Activated effector memory CD4-positive, alpha-beta T cell treated with anti-CD3 and anti-CD28 coated beads, Interleukin-2, amount 50 U/mL, for 16 hours (primary cell): ENCODE measurements around the gene EHBP1L1.
A peak's percentile ranks its signal among the peaks of the same experiment; 100 is the strongest.
"Not testable (repeated sequence)": the region's sequence is repeated elsewhere in the genome, so short reads cannot be mapped to it uniquely, and the experiment has no call there.

Experiments used
- DNase-seq: peaks from one replicate; pipeline ENCODE4 v3.0.0-alpha.2; 2020

EHBP1L1 gene

DNA sequence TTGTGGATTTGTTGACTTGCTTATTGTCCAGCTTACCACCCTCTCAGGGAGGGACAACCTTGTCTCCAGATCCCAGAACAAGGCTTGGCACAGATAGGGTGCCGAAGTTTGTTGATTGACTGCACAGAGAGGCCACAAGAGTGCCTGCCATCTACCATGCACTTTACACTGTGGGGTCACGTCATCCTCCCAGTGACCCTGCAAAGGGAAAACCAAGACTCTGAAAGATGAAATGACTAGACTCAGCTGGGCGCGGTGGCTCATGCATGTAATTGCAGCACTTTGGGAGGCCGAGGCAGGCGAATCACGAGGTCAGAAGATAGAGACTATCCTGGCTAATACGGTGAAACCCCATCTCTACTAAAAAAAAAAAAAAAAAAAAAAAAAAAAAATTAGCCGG is 13.1 kb upstream of the EHBP1L1 start:
- DNase-seq, result no peak

DNA sequence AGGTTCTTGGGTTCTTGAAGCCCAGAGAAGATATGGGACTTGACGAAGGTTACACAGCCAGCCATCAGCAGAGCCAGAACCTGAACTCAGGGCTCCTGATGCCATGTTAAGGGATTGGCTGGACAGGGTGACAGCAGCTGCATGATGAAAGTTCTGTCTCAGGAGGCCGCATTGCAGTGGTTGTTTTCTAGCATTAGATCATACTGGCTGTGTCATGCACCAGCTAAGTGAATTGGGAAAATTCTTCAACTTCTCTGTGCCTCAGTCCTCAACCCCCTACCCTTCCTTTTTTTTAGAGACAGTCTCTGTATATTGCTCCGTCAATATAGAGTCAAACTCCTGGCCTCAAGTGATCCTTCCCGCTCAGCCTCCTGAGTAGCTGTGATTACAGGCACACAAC is 12.3 kb upstream of the EHBP1L1 start:
- no peak for DNase-seq

DNA sequence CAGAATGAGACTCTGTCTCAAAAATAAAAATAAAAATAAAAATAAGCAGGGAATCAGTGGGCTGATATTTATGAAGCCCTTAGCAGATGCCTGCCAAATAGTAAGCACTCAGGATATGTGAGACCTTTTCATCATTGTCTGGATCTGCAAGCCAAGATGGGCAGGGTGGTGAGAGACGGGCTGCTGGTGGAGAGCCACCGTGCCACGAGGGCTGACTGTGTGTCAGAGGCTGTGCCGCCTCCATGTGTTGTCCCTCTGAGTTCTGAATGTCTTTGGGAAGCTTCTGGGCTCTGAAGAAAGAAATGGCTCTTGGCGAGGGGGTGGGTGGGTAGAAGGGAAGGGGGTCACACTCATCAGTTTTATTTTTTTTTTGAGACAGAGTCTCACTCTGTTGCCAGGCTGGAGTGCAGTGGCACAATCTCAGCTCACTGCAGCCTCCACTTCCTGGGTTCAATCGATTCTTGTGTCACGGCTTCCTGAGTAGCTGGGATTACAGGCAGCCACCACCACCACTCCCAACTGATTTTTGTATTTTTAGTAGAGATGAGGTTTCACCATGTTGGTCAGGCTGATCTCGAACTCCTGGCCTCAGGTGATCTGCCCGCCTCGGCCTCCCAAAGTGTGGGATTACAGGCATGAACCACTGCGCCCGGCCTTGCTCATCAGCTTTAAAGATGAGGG is 10.8 kb upstream of the EHBP1L1 start:
- not testable (repeated sequence) for DNase-seq

DNA sequence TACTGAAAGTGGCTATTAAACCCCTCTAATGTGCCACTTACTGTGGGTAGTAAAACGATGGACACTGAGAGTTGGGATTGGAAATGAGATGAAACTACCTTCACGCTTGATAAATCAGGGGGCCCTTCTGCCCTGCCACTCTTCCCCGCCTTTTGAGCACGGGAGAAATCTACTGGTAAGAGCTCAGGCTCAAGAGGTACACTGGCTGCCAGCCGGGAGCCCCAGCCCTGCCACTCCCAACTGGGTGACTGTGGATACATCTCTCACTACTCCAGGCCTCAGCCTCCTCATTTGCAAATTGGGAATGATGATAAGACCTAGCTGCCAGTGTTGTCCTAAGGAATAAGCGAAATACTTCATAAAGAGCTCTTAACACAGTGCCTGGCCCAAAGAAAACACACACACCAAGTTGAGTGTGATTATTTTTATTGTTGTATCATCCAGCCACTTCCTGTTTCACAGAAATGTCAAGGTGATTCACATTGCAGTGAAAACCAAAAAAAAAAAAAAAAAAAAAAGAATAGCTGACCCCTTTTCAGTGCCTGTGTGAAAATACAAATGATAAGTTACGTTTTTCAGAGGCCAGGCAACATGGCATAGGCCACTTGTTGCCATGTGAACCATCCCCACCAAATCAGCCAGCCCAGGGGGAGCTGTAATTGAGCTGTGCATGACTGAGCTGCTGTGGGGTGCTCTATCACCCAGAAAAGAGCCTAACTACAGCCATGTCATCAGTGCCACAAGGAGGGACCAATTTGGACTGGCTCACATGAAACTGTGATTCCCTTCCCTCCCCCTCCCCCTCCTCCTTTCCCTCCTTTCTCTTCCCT is 10.0 kb upstream of the EHBP1L1 start:
- peak; percentile 76 for DNase-seq

DNA sequence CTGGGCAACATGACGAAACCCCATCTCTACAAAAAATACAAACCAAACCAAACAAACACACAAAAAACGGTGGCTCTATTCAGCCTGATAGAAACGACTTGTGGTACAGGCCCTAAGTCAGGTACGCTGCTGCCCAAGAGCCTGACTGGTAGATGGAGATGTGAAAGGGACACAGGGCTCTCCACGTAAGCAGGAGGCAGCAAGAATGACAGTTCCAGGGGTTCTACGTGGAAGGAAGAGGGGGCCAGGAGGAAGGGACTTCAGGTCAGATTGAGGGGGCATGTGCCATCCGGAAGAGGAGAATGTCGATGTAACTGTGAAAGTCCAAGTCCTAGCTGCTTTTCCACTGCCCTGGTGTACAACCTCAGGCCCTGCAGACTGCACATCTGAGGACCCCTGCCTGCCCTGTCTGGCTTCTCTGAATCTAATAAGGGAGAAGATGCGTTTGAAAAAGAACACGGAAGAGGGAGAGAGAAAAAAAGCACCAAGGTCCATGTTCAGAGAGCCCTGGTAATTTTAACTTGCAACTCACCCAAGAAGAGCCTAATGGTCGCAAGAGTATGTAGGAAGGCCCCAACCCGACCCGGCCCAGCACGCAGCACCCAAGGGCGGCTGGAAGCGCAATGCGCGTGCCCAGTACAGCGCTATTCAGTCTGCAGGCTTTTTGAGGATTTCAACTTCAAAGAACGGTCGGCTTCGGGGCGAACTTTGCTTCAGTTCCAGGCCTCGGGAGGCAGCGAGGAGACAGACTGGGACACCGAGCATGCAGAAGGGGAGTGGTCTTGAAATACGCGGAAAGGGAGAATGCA is 6.5 kb upstream of the EHBP1L1 start:
- DNase-seq, result no peak

DNA sequence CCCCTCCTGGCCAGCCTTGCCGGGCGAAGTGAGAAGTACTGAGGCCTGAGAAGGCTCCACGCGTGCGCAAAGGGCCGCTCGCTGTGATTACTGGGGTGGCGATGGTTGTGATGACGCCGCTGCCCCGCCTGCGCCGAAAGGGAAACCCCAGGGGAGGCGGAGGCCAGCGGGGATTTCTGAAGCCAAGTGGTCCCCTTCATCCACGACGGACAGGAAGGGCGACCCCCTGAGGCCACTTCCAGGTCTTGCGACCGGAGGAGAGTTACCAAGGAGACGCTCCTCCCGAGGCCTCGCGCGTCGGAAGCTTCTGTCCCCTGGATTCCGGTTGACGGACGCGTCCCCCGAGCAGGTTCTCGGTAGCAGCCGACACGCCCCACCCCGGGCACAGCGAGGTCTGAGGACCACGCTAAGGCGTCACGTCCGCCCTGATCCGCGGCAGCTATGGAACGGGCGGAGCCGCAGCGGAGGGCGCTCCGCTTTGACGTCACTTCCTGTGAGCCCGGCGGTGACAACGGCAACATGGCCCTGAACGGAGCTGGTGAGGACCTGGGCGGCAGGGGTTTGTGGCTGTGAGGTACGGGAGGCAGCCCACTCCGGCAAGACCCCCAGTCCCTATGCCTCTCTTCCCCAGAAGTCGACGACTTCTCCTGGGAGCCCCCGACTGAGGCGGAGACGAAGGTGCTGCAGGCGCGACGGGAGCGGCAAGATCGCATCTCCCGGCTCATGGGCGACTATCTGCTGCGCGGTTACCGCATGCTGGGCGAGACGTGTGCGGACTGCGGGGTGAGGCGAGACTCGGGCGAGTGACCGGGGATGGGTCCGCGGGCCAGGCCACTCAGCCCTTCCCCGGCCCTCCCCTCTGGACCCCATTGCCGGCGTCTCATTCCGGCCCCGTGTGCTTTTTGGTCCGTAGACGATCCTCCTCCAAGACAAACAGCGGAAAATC is 5.6 kb upstream of the EHBP1L1 start, which contains the start of gene ZNRD2:
Gene ZNRD2 (plus strand): TSS at position 505 of the 946 bp plus-strand sequence. CDS start 15 bp downstream, at position 520.
- DNase-seq, result peak; percentile 100

DNA sequence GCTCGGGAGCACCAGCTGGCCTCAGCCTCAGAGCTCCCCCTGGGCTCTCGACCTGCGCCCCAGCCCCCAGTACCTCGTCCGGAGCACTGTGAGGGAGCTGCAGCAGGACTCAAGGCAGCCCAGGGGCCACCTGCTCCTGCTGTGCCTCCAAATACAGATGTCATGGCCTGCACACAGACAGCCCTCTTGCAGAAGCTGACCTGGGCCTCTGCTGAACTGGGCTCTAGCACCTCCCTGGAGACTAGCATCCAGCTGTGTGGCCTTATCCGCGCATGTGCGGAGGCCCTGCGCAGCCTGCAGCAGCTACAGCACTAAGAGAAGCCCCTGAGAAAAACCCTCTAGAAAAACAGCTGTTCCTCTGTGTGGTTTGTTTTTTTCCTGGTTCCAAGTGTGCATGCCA is 4.4 kb upstream of the EHBP1L1 start:
- DNase-seq, result no peak

DNA sequence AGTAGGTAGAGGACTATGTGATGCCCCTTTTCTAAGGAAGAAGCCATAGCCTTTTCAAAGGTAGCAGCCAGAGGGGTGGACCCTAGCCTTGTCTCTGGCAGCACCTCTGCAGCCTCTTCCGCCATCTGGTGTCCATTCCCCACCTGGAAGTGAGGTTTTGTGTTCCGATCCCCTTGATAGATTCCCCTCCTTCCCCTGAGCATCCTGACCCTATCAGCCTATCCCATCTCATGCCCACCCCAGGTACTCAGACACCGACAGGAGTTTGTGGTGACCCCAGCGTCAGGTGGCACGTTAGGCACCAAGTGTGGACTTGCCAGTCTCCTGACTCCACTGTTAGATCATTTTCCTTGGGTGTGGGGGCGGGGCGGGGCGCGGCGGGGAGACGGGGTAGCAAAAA is 3.9 kb upstream of the EHBP1L1 start:
- DNase-seq, result no peak

DNA sequence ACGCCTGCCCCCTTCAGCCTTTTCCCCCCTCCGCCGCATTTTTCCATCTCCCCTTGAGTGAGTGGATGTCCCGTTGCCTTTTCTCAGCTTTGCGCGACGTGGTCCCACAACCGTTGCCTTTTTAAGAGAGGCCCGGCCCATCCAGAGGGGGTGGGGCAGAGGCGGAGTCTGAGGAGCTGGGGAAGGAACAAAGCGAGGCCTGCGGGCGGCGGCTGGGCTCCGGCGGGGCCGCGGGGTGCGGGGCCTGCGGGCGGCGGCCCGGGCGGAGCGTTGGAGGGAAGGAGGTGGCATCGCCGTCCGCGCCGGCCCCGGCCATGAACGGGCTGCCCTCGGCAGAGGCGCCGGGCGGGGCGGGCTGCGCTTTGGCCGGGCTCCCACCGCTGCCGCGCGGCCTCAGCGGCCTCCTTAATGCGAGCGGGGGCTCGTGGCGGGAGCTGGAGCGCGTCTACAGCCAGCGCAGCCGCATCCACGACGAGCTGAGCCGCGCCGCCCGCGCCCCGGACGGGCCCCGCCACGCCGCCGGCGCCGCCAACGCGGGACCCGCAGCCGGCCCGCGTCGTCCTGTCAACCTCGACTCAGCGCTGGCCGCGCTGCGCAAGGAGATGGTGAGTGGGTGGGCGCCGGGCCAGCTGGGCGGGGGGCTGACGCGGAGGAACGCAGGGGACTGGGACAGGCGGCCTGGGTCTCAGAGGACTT is 3.3 kb upstream of the EHBP1L1 start, which contains the start of gene FAM89B:
Gene FAM89B (plus strand): TSS at position 183 of the 696 bp plus-strand sequence. CDS start 132 bp downstream, at position 315.
- peak; percentile 96 for DNase-seq

DNA sequence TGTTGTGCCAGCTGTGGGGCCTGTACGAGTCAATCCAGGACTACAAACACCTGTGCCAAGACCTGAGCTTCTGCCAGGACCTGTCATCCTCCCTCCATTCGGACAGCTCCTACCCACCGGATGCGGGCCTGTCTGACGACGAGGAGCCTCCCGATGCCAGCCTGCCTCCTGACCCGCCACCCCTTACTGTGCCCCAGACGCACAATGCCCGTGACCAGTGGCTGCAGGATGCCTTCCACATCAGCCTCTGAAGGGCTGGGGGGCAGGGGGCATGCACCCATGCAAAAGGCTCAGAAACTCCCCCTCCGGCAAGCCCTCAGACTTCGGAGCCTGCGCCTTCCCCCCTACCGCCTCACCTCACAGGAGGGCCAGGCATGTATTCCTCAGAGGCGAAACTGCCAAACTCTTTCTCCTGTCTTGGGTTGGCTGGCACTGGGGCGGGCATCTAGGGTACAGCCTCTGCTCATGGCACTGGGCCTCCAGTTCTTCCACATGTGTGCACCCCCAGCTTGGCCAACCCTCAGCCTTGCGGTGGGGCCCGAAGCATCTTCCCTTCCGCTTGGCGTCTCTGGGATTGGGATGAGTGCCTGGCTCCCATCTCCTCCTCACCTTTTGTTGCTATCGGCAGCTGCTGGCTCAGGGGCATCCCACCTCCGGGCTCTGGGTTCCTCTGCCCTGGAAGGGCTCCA is 2.3 kb upstream of the EHBP1L1 start:
- peak; percentile 71 for DNase-seq

DNA sequence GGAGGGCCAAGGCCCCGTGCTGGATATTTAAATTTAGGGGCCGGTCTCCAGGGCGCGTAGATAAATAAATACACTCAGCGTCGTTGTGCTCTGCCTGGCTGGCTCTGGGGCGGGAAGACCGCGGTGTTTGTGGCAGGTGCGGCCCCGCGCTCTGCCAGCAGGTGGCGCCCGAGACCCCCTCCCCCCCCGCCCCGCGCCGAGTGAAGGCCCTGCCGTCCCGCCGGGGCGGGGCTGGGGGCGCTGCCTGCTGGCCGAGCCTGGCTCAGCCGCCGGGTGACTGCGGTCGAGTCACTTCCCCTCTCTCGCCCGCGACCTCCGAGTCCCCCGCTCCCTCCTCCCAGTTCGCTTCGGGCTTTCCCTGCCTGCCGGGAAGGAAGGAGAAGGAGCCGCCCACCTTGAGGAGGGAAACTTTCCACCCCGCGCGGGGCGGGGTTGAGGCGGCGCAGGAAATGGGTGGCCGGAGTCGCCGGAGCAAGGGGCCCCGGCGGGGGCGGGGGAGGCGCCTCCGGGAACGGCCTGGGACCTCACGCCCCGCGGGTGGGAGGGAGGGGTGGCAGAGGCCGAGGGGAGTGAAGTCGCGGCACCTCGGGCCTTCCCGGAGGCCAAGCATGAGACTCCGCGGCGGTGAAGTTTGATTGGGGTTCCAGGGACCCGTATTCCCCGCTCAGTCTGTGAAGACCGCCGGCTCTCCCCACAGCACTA is 1.6 kb upstream of the EHBP1L1 start:
- DNase-seq, result peak; percentile 95

DNA sequence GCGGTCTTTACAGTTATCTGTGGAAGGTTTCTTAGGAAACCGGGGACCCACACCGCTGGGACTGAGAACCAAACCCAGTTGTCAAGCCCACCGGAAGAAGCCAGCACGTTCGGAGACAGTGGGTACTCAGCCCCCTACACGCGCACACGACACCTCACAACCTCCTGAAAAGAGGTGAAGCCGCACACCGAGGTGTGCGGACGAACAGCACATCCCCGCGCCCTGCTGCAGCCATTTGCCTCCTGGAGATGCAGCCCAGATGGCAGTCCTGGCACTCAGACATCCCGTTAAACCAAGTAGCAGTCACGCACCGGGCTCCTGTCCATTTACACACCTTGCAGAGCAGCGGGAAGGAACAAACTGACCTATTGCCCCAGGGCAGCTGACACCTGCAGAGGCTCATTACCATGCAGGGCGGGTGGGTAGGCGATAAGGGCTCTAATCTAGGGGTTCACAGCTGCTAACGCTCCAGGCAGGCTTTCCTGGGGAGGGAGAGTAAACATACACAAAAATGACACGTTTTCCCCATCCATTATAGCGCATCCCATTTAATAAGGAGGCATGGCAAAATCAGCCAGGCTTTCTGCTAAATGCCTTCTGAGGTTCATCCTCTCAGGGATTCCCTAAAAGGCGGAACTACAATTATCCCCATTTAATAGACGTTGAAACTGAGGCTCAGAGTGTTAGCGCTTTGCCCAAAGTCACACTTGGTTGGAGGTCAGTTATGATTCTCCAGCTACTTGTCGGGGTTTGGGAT is 864 bp upstream of the EHBP1L1 start:
- DNase-seq, result no peak

DNA sequence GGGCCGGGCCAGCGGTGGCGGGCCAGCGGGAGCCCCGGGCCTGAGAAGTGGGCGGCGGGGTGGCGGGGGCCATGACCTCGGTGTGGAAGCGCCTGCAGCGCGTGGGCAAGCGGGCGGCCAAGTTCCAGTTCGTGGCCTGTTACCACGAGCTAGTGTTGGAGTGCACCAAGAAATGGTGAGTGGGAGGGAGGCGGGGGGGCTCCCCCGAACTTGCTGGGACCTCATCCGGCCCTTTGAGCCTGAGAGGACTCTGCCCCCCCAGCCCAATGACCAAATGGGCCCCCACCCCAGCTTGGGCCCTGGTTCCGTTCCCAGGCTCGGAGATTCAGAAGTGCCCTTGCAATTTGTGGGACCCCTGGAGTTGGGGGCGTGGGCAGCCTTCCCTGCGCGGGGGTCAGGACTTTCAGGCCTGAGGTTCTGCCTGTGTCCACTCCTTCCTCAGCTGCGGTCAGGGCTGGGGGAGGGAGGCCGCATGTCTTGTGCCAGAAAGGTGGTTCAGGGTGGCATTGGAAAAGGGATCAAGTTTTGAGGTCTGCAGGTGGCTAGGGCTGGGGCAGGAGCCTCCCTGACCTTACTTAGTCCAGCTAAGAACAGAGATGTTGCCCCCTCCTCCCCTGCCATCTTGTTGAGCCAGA is 496 bp downstream of the EHBP1L1 start:
- no peak for DNase-seq

DNA sequence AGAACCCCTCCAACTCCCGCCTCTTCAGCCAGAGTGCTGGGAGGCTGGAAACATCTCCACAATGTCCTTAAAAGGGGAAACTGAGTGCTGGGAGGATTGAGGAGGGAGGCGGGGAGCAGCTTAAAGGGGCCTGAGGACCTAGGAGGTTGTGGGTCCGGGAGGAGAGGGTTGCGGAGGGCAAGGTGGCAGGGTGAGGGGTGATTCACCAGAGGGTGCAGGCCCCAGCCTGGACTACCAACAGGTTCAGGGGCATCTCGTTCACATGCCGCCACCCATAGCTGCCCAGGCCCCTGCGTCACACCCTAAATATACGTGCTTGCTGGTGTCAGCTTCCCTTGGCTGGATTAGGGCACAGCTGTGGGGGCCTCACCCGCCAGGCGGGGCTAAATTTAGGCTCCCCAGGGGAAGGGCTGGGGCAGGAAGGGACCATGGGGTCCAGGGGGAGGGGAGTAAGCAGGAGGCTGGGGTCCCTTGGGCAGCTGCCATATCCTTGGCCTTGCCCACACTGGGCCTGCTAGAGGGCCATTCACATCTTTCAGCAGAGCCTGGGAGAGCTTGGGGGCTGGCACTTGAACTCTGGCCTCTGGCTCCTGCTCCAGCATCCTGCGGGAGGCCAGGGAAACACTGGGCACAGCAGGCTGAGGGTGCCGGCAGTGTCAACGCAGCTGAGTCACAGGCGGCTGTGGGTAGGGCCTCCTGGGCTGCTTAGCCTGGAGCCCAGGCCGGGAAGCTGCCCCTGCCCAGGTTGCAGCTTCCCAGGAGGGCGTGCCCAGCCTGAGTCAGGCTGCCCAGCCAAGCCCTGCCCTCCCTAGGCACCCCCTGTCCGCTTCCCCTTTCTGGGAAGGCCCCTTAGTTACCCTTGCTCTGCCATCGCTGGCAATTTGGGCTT is 1.3 kb downstream of the EHBP1L1 start:
- peak; percentile 78 for DNase-seq

DNA sequence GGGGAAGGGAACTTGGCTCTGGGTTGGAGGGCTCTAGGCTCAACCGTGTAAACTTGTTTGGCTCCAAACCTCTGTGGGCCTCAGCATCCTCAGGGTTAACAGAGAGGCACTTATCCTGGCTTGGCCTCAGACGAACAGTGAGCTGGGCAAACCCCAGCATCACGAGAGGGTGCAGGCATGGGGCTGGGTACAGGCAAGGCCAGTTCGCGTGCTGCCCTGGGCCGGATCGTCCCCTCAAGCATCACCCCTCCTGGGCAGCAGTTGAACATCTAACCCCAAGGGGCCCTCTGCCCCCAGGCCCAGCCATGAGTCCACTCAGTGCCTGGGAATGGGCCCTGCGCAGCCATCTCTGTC is 1.9 kb downstream of the EHBP1L1 start:
- no peak for DNase-seq

DNA sequence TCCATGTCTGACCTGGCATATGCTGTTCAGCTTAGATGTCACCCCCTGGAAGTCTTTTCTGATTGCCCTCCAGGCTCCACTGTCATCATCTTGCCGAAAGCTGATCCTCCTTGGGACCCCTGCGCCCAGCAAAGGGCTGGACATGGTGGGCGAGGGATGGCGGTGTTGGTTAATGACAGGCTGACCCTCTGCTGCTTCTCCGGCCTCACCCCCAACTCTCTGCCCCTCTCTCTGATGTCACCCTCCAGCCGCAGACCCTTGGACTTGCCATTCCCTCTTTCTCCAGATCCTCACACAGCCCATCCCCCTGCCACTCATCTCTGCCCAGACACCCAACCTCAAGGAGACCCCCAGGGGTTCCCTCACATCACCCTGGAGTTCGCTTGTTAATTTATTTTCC is 2.3 kb downstream of the EHBP1L1 start:
- no peak for DNase-seq

DNA sequence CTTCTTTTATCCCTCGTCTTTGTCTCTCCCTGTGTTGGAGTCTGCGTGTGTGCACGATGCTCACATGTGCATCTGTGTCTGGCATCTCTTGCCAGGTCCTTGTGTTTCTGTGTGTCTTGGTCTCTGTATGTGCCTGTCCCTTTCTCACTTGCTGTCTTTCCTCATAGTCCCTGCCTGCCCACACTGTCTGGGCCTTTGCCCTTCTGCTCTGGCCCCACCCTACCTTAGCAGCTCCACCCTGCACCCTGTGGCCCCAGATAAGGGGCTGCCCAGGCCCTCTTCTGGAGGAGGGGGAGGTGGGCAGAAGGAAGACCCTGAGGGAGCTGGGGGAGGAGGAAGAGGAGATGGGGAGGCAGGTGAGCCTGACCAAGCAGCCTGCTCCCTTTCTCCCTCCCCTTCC is 2.8 kb downstream of the EHBP1L1 start:
- no peak for DNase-seq

DNA sequence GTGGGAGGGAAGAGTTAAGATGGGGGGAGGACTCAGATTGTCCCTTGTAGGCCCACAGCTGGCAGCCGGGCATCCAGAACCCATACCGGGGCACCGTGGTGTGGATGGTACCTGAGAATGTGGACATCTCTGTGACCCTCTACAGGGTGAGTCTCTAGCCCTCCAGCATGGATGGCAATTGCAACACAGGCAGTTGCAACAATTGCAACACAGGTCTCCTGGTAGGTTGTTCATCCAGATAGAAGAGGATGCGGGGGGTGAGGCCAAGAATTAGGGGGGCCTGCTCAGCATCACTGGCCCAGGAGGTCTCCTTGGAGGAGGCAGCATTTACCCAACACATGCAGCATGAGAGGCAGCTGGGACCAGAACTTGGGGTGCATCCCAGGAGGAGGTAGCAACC is 3.4 kb downstream of the EHBP1L1 start:
- no peak for DNase-seq
